Inflammatory macrophage treated with lipopolysaccharide for 1 hour (primary cell): ENCODE data around the gene CPTP.

ENCODE experiments used
- DNase-seq, 2 donors: peaks; one replicate each; pipeline ENCODE4 v3.0.0-alpha.2; 2020 to 2022

The CPTP gene

GRCh38 chr1:1324524-1325287, at the start of gene CPTP, which contains the start of gene INTS11:
TSS of gene CPTP (plus strand) at chr1:1324802. CDS start at chr1:1326911, 2,109 bp downstream.
TSS of gene INTS11 (minus strand) at chr1:1324660. CDS start at chr1:1324608, 52 bp downstream.
- DNase-seq, result peak; percentile 84 to 92

GRCh38 chr1:1274931-1275431, 49.6 kb upstream of the CPTP start:
- DNase-seq, result no peak

GRCh38 chr1:1275836-1276235, 48.8 kb upstream of the CPTP start:
- DNase-seq, result no peak

GRCh38 chr1:1278620-1279019, 46.0 kb upstream of the CPTP start:
- no peak for DNase-seq

GRCh38 chr1:1279028-1279427, 45.6 kb upstream of the CPTP start:
- no peak for DNase-seq

GRCh38 chr1:1280782-1281481, 43.7 kb upstream of the CPTP start:
- no peak for DNase-seq

GRCh38 chr1:1281533-1282321, 42.9 kb upstream of the CPTP start:
- peak; percentile 32 to 47 for DNase-seq

- peak in 1 of 2 donors; percentile 19 for DNase-seq
These were observed 41.6 kb upstream of the CPTP start for GRCh38 chr1:1282998-1283397.

- DNase-seq, result no peak
These were observed 40.8 kb upstream of the CPTP start for GRCh38 chr1:1283821-1284220.

GRCh38 chr1:1284221-1285101, 40.1 kb upstream of the CPTP start:
- no peak for DNase-seq

GRCh38 chr1:1285102-1285571, 39.5 kb upstream of the CPTP start:
- no peak for DNase-seq

- DNase-seq, result no peak
These were observed 38.8 kb upstream of the CPTP start for GRCh38 chr1:1285611-1286311.

GRCh38 chr1:1286313-1287261, 38.0 kb upstream of the CPTP start:
- no peak for DNase-seq

GRCh38 chr1:1287288-1288110, 37.1 kb upstream of the CPTP start:
- DNase-seq, result no peak

GRCh38 chr1:1290238-1290731, 34.3 kb upstream of the CPTP start:
- DNase-seq, result peak in 1 of 2 donors; percentile 83

- DNase-seq, result no peak
These were observed 33.5 kb upstream of the CPTP start for GRCh38 chr1:1291023-1291528.

- no peak for DNase-seq
These were observed 32.8 kb upstream of the CPTP start for GRCh38 chr1:1291548-1292441.

GRCh38 chr1:1292442-1292779, 32.2 kb upstream of the CPTP start:
- DNase-seq, result no peak
